NT2/D1 (cell line): ENCODE data around the gene NFATC3.

ENCODE experiments used
- DNase-seq: peaks from one replicate; pipeline ENCODE4 v3.0.0-alpha.2; 2011; ENCODE audit warnings: low read depth, low spot score
- H3K27me3 ChIP-seq: 2 replicates; pipeline ENCODE4 v1.6.0; 2011; ENCODE audit warnings: mild to moderate bottlenecking; ENCODE audit not compliant: insufficient read length, insufficient read depth
- H3K36me3 ChIP-seq: 2 replicates; pipeline ENCODE4 v1.6.1; 2011; ENCODE audit warnings: mild to moderate bottlenecking, low read length, mixed read lengths; ENCODE audit not compliant: insufficient read depth, insufficient read length
- H3K4me1 ChIP-seq: 2 replicates; pipeline ENCODE4 v1.5.1; 2011; ENCODE audit not compliant: insufficient read depth, insufficient read length
- H3K4me3 ChIP-seq: 2 replicates; pipeline ENCODE4 v1.5.1; 2011; ENCODE audit warnings: low read depth; ENCODE audit not compliant: insufficient read length
- H3K9ac ChIP-seq: 2 replicates; pipeline ENCODE4 v1.6.0; 2011; ENCODE audit warnings: low read depth; ENCODE audit not compliant: insufficient read length
- H3K9me3 ChIP-seq: 2 replicates; pipeline ENCODE4 v1.5.1; 2011; ENCODE audit warnings: mild to moderate bottlenecking, low read length; ENCODE audit not compliant: insufficient read depth
- SUZ12 ChIP-seq: IDR thresholded peaks from 2 replicates; pipeline ENCODE4 v1.6.1; 2011; ENCODE audit not compliant: insufficient read length, insufficient read depth; ENCODE audit errors: extremely low read depth
- YY1 ChIP-seq: IDR thresholded peaks from 2 replicates; pipeline ENCODE4 v1.6.1; 2011; ENCODE audit not compliant: insufficient read length, insufficient read depth
- ZNF274 ChIP-seq: IDR thresholded peaks from 2 replicates; pipeline ENCODE4 v1.6.1; 2011; ENCODE audit warnings: mild to moderate bottlenecking, low read depth, low read length

NFATC3 gene

GRCh38 chr16:68179855-68180254 lies 94.7 kb downstream of the NFATC3 start:
- Histone ChIP-seq H3K4me1 (no peaks in the 10 kb centered on the region), H3K9ac (no peak overlapping the region), H3K36me3 (peaks cover 36% of the 10 kb centered on the region), H3K27me3 (no peaks in the 10 kb centered on the region), H3K4me3 (no peak overlapping the region), H3K9me3 (no peaks in the 10 kb centered on the region)
- DNase-seq = no peak
- no peak for TF ChIP-seq SUZ12
- no peak for TF ChIP-seq ZNF274
- TF ChIP-seq YY1 = no peak

DNA sequence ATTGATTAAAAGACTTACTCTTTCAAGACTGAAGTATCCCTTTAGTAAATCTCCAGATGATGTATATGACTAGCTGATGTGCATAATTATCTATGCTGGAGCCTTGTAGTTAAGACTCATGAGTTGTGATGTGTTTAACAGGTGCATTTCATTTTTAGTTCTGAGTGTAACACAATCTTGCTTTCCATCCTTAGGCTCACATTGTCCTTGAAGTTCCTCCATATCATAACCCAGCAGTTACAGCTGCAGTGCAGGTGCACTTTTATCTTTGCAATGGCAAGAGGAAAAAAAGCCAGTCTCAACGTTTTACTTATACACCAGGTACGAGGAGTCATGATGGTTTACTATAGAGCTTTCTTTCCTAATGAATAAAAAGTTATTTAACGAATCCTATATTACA lies 97.9 kb downstream of the NFATC3 start:
- TF ChIP-seq ZNF274 (no peak), YY1 (no peak), SUZ12 (no peak)
- Histone ChIP-seq H3K27me3 (no peaks in the 10 kb centered on the region), H3K4me1 (no peaks in the 10 kb centered on the region), H3K9me3 (peaks cover 13% of the 10 kb centered on the region; the same call in 1 of the 2 replicates), H3K9ac (no peak overlapping the region), H3K4me3 (no peak overlapping the region), H3K36me3 (peaks cover 49% of the 10 kb centered on the region)
- no peak for DNase-seq

DNA sequence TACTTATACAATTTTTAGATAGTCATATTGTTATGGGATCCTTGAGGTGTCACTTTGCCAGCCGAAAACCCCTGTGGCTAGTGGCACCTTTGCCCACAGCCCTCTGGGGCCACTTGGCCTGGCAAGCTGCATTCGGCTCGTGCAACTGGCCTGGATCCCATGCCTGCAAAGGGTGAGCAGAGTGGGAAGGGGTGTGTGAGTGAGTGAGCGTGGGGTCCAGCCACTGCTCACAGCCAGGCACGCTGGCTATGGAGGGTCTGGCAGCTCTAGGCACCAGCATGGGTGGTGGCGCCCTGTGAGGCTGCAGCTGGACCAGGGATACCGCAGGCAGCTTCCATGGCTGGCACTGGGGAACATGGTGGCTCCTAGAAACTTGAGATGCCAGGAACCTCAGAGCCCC lies 101.7 kb downstream of the NFATC3 start:
- TF ChIP-seq SUZ12 = no peak
- TF ChIP-seq YY1 = no peak
- TF ChIP-seq ZNF274 = no peak
- Histone ChIP-seq H3K4me1 (no peaks in the 10 kb centered on the region), H3K36me3 (peaks cover 54% of the 10 kb centered on the region), H3K27me3 (no peaks in the 10 kb centered on the region), H3K9ac (no peak overlapping the region), H3K9me3 (peaks cover 13% of the 10 kb centered on the region; the same call in 1 of the 2 replicates), H3K4me3 (no peak overlapping the region)
- DNase-seq = no peak

- no peak overlapping the region for H3K9ac ChIP-seq
- no peak for DNase-seq
- no peak for TF ChIP-seq ZNF274
- TF ChIP-seq SUZ12 = no peak
- TF ChIP-seq YY1 = no peak
- no peak overlapping the region for H3K4me3 ChIP-seq
- no peaks in the 10 kb centered on the region for H3K27me3 ChIP-seq
- H3K4me1 ChIP-seq = no peaks in the 10 kb centered on the region
- H3K9me3 ChIP-seq = peaks cover 13% of the 10 kb centered on the region; the same call in 1 of the 2 replicates
- peaks cover 58% of the 10 kb centered on the region for H3K36me3 ChIP-seq
Observed at GRCh38 chr16:68187505-68187904, 102.3 kb downstream of the NFATC3 start.

DNA sequence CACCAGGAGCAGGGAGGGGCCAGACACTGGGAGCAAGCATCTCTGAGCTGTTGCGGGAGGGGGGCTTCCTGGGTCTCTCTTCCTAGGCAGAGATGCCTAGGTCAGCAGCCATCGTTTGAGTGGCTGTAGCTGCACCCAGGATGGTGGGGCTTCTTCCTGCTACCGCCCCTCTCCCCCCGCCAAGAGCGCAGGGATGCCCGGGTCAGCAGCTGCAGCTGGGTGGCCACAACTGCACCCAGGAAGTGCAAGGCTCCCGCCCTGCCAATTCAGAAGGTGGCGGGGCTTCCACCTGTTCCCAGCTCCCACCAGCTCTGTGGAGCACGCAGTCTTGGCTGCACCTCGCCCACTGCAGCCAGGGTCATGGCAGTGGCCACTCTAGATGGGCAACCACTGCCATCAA lies 103.0 kb downstream of the NFATC3 start:
- Histone ChIP-seq H3K9me3 (peaks cover 13% of the 10 kb centered on the region; the same call in 1 of the 2 replicates), H3K36me3 (peaks cover 60% of the 10 kb centered on the region), H3K9ac (no peak overlapping the region), H3K4me1 (no peaks in the 10 kb centered on the region), H3K27me3 (no peaks in the 10 kb centered on the region), H3K4me3 (no peak overlapping the region)
- TF ChIP-seq SUZ12 (no peak), ZNF274 (no peak), YY1 (no peak)
- DNase-seq = no peak

- DNase-seq = no peak
- Histone ChIP-seq H3K9me3 (peaks cover 13% of the 10 kb centered on the region; the same call in 1 of the 2 replicates), H3K4me1 (no peaks in the 10 kb centered on the region), H3K4me3 (no peak overlapping the region), H3K27me3 (no peaks in the 10 kb centered on the region), H3K36me3 (peaks cover 54% of the 10 kb centered on the region), H3K9ac (no peak overlapping the region)
- TF ChIP-seq YY1 (no peak), SUZ12 (no peak), ZNF274 (no peak)
Observed at GRCh38 chr16:68190081-68190480, 104.9 kb downstream of the NFATC3 start.

- Histone ChIP-seq H3K9me3 (peaks cover 13% of the 10 kb centered on the region; the same call in 1 of the 2 replicates), H3K9ac (no peak overlapping the region), H3K27me3 (no peaks in the 10 kb centered on the region), H3K36me3 (peaks cover 51% of the 10 kb centered on the region), H3K4me3 (no peak overlapping the region), H3K4me1 (no peaks in the 10 kb centered on the region)
- TF ChIP-seq YY1 (no peak), ZNF274 (no peak), SUZ12 (no peak)
- no peak for DNase-seq
Observed at GRCh38 chr16:68190736-68191510, 105.8 kb downstream of the NFATC3 start.
